ENCODE results near the gene CRBN.

Gene CRBN

GRCh38 chr3:3133500-3133899 lies 46.0 kb downstream of the CRBN start:
- Histone ChIP-seq H3K4me3 (ENCODE audit: low read length) (no peak overlapping the region), H3K9me3 (ENCODE audit: insufficient read depth, low read depth, low read length) (no peaks in the 10 kb centered on the region; the same call in 1 of the 2 replicates), H3K36me3 (ENCODE audit: insufficient read depth, low read length) (peaks cover 81% of the 10 kb centered on the region), H3K27ac (ENCODE audit: low read depth, low read length) (no peak overlapping the region), H3K9ac (ENCODE audit: low read depth, low read length) (no peak overlapping the region), H3K27me3 (ENCODE audit: insufficient read depth, low read length) (no peaks in the 10 kb centered on the region), H3K4me1 (ENCODE audit: insufficient read depth, low read length) (no peaks in the 10 kb centered on the region)
- WGBS = 95% methylated on average over 6 of the region's 6 CpGs

GRCh38 chr3:3129579-3129978 lies 49.9 kb downstream of the CRBN start:
- no peaks in the 10 kb centered on the region for H3K27me3 ChIP-seq (ENCODE audit: insufficient read depth, low read length)
- no peak overlapping the region for H3K9ac ChIP-seq (ENCODE audit: low read depth, low read length)
- H3K27ac ChIP-seq (ENCODE audit: low read depth, low read length) = no peak overlapping the region
- peaks cover 8% of the 10 kb centered on the region for H3K4me1 ChIP-seq (ENCODE audit: insufficient read depth, low read length)
- H3K36me3 ChIP-seq (ENCODE audit: insufficient read depth, low read length) = peaks cover 49% of the 10 kb centered on the region
- no peaks in the 10 kb centered on the region; the same call in 1 of the 2 replicates for H3K9me3 ChIP-seq (ENCODE audit: insufficient read depth, low read depth, low read length)
- no peak overlapping the region for H3K4me3 ChIP-seq (ENCODE audit: low read length)
- 77% methylated on average over 5 of the region's 5 CpGs for WGBS

- Histone ChIP-seq H3K4me1 (ENCODE audit: insufficient read depth, low read length) (peaks cover 8% of the 10 kb centered on the region), H3K27ac (ENCODE audit: low read depth, low read length) (peak overlapping the region; percentile 88), H3K27me3 (ENCODE audit: insufficient read depth, low read length) (no peaks in the 10 kb centered on the region), H3K36me3 (ENCODE audit: insufficient read depth, low read length) (peaks cover 30% of the 10 kb centered on the region), H3K9ac (ENCODE audit: low read depth, low read length) (peak overlapping the region; percentile 99), H3K4me3 (ENCODE audit: low read length) (peak overlapping the region; percentile 100), H3K9me3 (ENCODE audit: insufficient read depth, low read depth, low read length) (no peaks in the 10 kb centered on the region; the same call in 1 of the 2 replicates)
- whole genome bisulfite sequencing = 34% methylated on average over 20 of the region's 20 CpGs
These were observed 52.0 kb downstream of the CRBN start for GRCh38 chr3:3127432-3128010.

- H3K9me3 ChIP-seq (ENCODE audit: insufficient read depth, low read depth, low read length) = no peaks in the 10 kb centered on the region; the same call in 1 of the 2 replicates
- 2% methylated on average over 100 of the region's 100 CpGs for WGBS
These were observed 52.7 kb downstream of the CRBN start, which contains the start of gene TRNT1 for GRCh38 chr3:3126477-3127431. Gene TRNT1, plus strand, starts transcription at chr3:3126940. Its CDS starts 2,101 bp downstream, at chr3:3129041.

GRCh38 chr3:3125977-3126376 lies 53.5 kb downstream of the CRBN start:
- 94% methylated on average over 24 of the region's 24 CpGs for WGBS
- Histone ChIP-seq H3K4me3 (ENCODE audit: low read length) (peak overlapping the region; percentile 100), H3K9ac (ENCODE audit: low read depth, low read length) (peak overlapping the region; percentile 99), H3K9me3 (ENCODE audit: insufficient read depth, low read depth, low read length) (no peaks in the 10 kb centered on the region; the same call in 1 of the 2 replicates), H3K27me3 (ENCODE audit: insufficient read depth, low read length) (no peaks in the 10 kb centered on the region), H3K4me1 (ENCODE audit: insufficient read depth, low read length) (peaks cover 8% of the 10 kb centered on the region), H3K27ac (ENCODE audit: low read depth, low read length) (peak overlapping the region; percentile 61; the same call in 1 of the 2 replicates), H3K36me3 (ENCODE audit: insufficient read depth, low read length) (peaks cover 25% of the 10 kb centered on the region)

More at GRCh38 chr3:3126477-3127431, 52.7 kb downstream of the CRBN start, which contains the start of gene TRNT1:
- H3K27ac ChIP-seq (ENCODE audit: low read depth, low read length) = peak within 1 kb of the TSS; percentile 88
- H3K27me3 ChIP-seq (ENCODE audit: insufficient read depth, low read length) = no peaks in the 10 kb centered on the region
- peak within 1 kb of the TSS; percentile 100 for H3K4me3 ChIP-seq (ENCODE audit: low read length)
- peaks cover 30% of the 10 kb centered on the region for H3K36me3 ChIP-seq (ENCODE audit: insufficient read depth, low read length)
- H3K4me1 ChIP-seq (ENCODE audit: insufficient read depth, low read length) = peaks cover 8% of the 10 kb centered on the region
- peak within 1 kb of the TSS; percentile 99 for H3K9ac ChIP-seq (ENCODE audit: low read depth, low read length)

- 90% methylated on average over 4 of the region's 4 CpGs for WGBS
- no peak overlapping the region for H3K4me3 ChIP-seq (ENCODE audit: low read length)
These were observed 60.1 kb downstream of the CRBN start for GRCh38 chr3:3119393-3119851.

GRCh38 chr3:3117651-3118050 lies 61.8 kb downstream of the CRBN start:
- no peaks in the 10 kb centered on the region for H3K27me3 ChIP-seq (ENCODE audit: insufficient read depth, low read length)

More at GRCh38 chr3:3119393-3119851, 60.1 kb downstream of the CRBN start:
- Histone ChIP-seq H3K9me3 (ENCODE audit: insufficient read depth, low read depth, low read length) (no peaks in the 10 kb centered on the region), H3K27ac (ENCODE audit: low read depth, low read length) (no peak overlapping the region), H3K27me3 (ENCODE audit: insufficient read depth, low read length) (no peaks in the 10 kb centered on the region), H3K36me3 (ENCODE audit: insufficient read depth, low read length) (no peaks in the 10 kb centered on the region), H3K4me1 (ENCODE audit: insufficient read depth, low read length) (no peaks in the 10 kb centered on the region), H3K9ac (ENCODE audit: low read depth, low read length) (no peak overlapping the region)

GRCh38 chr3:3113042-3113709 lies 66.3 kb downstream of the CRBN start:
- Histone ChIP-seq H3K9me3 (ENCODE audit: insufficient read depth, low read depth, low read length) (no peaks in the 10 kb centered on the region), H3K27ac (ENCODE audit: low read depth, low read length) (no peak overlapping the region), H3K36me3 (ENCODE audit: insufficient read depth, low read length) (no peaks in the 10 kb centered on the region), H3K27me3 (ENCODE audit: insufficient read depth, low read length) (no peaks in the 10 kb centered on the region), H3K4me1 (ENCODE audit: insufficient read depth, low read length) (peaks cover 5% of the 10 kb centered on the region), H3K4me3 (ENCODE audit: low read length) (no peak overlapping the region), H3K9ac (ENCODE audit: low read depth, low read length) (no peak overlapping the region)
- 72% methylated on average over 4 of the region's 4 CpGs for WGBS

More at GRCh38 chr3:3117651-3118050, 61.8 kb downstream of the CRBN start:
- Histone ChIP-seq H3K9me3 (ENCODE audit: insufficient read depth, low read depth, low read length) (no peaks in the 10 kb centered on the region), H3K36me3 (ENCODE audit: insufficient read depth, low read length) (no peaks in the 10 kb centered on the region), H3K4me3 (ENCODE audit: low read length) (no peak overlapping the region), H3K9ac (ENCODE audit: low read depth, low read length) (no peak overlapping the region), H3K4me1 (ENCODE audit: insufficient read depth, low read length) (no peaks in the 10 kb centered on the region), H3K27ac (ENCODE audit: low read depth, low read length) (no peak overlapping the region)
- 100% methylated on average over 1 of the region's 2 CpGs for WGBS

GRCh38 chr3:3110749-3111361 lies 68.6 kb downstream of the CRBN start:
- no peak overlapping the region; the same call in 1 of the 2 replicates for H3K27ac ChIP-seq (ENCODE audit: low read depth, low read length)
- H3K4me3 ChIP-seq (ENCODE audit: low read length) = no peak overlapping the region
- H3K4me1 ChIP-seq (ENCODE audit: insufficient read depth, low read length) = peaks cover 5% of the 10 kb centered on the region
- no peaks in the 10 kb centered on the region for H3K27me3 ChIP-seq (ENCODE audit: insufficient read depth, low read length)
- 93% methylated on average over 6 of the region's 7 CpGs for WGBS
- H3K9ac ChIP-seq (ENCODE audit: low read depth, low read length) = no peak overlapping the region
- no peaks in the 10 kb centered on the region for H3K9me3 ChIP-seq (ENCODE audit: insufficient read depth, low read depth, low read length)
- H3K36me3 ChIP-seq (ENCODE audit: insufficient read depth, low read length) = no peaks in the 10 kb centered on the region

- 75% methylated on average over 4 of the region's 4 CpGs for WGBS
- no peaks in the 10 kb centered on the region for H3K27me3 ChIP-seq (ENCODE audit: insufficient read depth, low read length)
These were observed 69.2 kb downstream of the CRBN start, which contains the start of gene IL5RA for GRCh38 chr3:3110299-3110630. Gene IL5RA, minus strand, starts transcription at chr3:3110374. Its CDS starts 5,390 bp downstream, at chr3:3104984.

More at GRCh38 chr3:3110299-3110630, 69.2 kb downstream of the CRBN start, which contains the start of gene IL5RA:
- no peak within 1 kb of the TSS for H3K9ac ChIP-seq (ENCODE audit: low read depth, low read length)
- H3K36me3 ChIP-seq (ENCODE audit: insufficient read depth, low read length) = no peaks in the 10 kb centered on the region
- H3K4me1 ChIP-seq (ENCODE audit: insufficient read depth, low read length) = peaks cover 5% of the 10 kb centered on the region
- no peaks in the 10 kb centered on the region for H3K9me3 ChIP-seq (ENCODE audit: insufficient read depth, low read depth, low read length)
- H3K27ac ChIP-seq (ENCODE audit: low read depth, low read length) = peak within 1 kb of the TSS; percentile 21; the same call in 1 of the 2 replicates
- no peak within 1 kb of the TSS for H3K4me3 ChIP-seq (ENCODE audit: low read length)

Measured in HUES64 (cell line).